Endothelial cell of umbilical vein (primary cell): Measurements from ENCODE around the gene FUZ.

ENCODE experiments used
- CTCF ChIP-seq, 2 donors: IDR thresholded peaks; 1 replicate in 1 of 2; 2 replicates in 1 of 2; pipeline ENCODE4 v1.5.1; 2011; ENCODE audit warnings: low read length in 2 of 2, mild to moderate bottlenecking in 2 of 2, moderate library complexity in 2 of 2, control low read depth in 1 of 2, inconsistent platforms in 1 of 2, low read depth in 1 of 2; ENCODE audit not compliant: insufficient read depth in 1 of 2; ENCODE audit errors: extremely low read depth in 1 of 2
- EZH2 ChIP-seq: IDR thresholded peaks from 2 replicates; pipeline ENCODE4 v1.6.1; 2012; ENCODE audit warnings: borderline replicate concordance, low read depth, mild to moderate bottlenecking, moderate library complexity, low read length, inconsistent platforms; ENCODE audit not compliant: severe bottlenecking
- MYC ChIP-seq: IDR thresholded peaks from one replicate; pipeline ENCODE4 v1.6.1; 2011; ENCODE audit warnings: mild to moderate bottlenecking, low read depth, low read length
- POLR2A ChIP-seq: IDR thresholded peaks from 2 replicates; pipeline ENCODE4 v1.6.1; 2012; ENCODE audit warnings: low read depth, mild to moderate bottlenecking, control low read depth, low read length
- POLR2AphosphoS5 ChIP-seq: IDR thresholded peaks from 2 replicates; pipeline ENCODE4 v1.6.1; 2012; ENCODE audit warnings: low read depth, mild to moderate bottlenecking, control low read depth, low read length, moderate library complexity; ENCODE audit not compliant: insufficient read depth

GRCh38 chr19:49809160-49809940 lies 3.7 kb downstream of the FUZ start:
- peak in 1 of 2 donors; percentile 9 for TF ChIP-seq CTCF (IDR thresholded peaks at IDR 0.05; ENCODE audit: extremely low read depth in 1 of 2, insufficient read depth in 1 of 2, low read depth in 1 of 2, low read length in 2 of 2)
- TF ChIP-seq EZH2 = no peak
- TF ChIP-seq POLR2AphosphoS5 = no peak
- peak; percentile 30 for TF ChIP-seq POLR2A
- TF ChIP-seq MYC = no peak
